Uterus (tissue), 4 donors: ENCODE measurements around the gene GRIN2A. TPM values are rescaled to one million over a fixed set of nuclear protein-coding genes. Genes with fewer than 3 reads are reported as not detected.
A peak's percentile ranks its signal among the peaks of the same experiment; 100 is the strongest.

Experiments
- DNase-seq, 2 donors: peaks; one replicate each; pipeline ENCODE4 v3.0.0-alpha.2; 2019 to 2020
- H3K27ac ChIP-seq, 2 donors: fragments of 200-600 bp; sonication (generic); 1 replicate in 1 of 2; 2 replicates in 1 of 2; pipeline ENCODE4 v1.5.1; 2016 to 2018
- H3K27me3 ChIP-seq, 2 donors: fragments of 200-600 bp; sonication (generic); one replicate each; pipeline ENCODE4 v1.5.1; 2018 to 2019; ENCODE audit warnings: control low read depth in 1 of 2
- H3K36me3 ChIP-seq, 2 donors: fragments of 200-600 bp; sonication (generic); one replicate each; pipeline ENCODE4 v1.5.1; 2019; ENCODE audit warnings: control low read depth in 1 of 2
- H3K4me1 ChIP-seq, 2 donors: fragments of 200-600 bp; sonication (generic); one replicate each; pipeline ENCODE4 v1.5.1; 2018 to 2019; ENCODE audit warnings: control low read depth in 1 of 2
- H3K4me3 ChIP-seq, 2 donors: fragments of 200-600 bp; sonication (generic); 1 replicate in 1 of 2; 2 replicates in 1 of 2; pipeline ENCODE4 v1.5.1; 2018 to 2019; ENCODE audit warnings: mild to moderate bottlenecking in 1 of 2
- H3K9me3 ChIP-seq, 2 donors: fragments of 200-600 bp; sonication (generic); one replicate each; pipeline ENCODE4 v1.5.1; 2019; ENCODE audit warnings: control low read depth in 1 of 2
- CTCF ChIP-seq, 4 experiments: fragments of 200-600 bp in 2 of 4; fragments of 450-650 bp in 2 of 4; sonication (generic) in 2 of 4; IDR thresholded peaks; one replicate each; pipeline ENCODE4 v1.5.1; 2016 to 2019; ENCODE audit warnings: antibody characterized with exemption in 4 of 4, mild to moderate bottlenecking in 2 of 4, moderate library complexity in 1 of 4
- POLR2A ChIP-seq, 2 donors: fragments of 450-650 bp; IDR thresholded peaks; one replicate each; pipeline ENCODE4 v1.6.1; 2016; ENCODE audit warnings: antibody characterized with exemption in 2 of 2, mild to moderate bottlenecking in 1 of 2, moderate library complexity in 1 of 2
- intact Hi-C: fragments of 100-400 bp; cut with DNase I; formaldehyde crosslinking; loops from one replicate; pipeline ENCODE4 v1.15.1; 2023; ENCODE audit warnings: low total_unique reads
- total RNA-seq, 4 donors: library from RNA; depleted of rRNA in 3 of 4; stranded (reverse); fragments of >200 nt in 3 of 4; gene quantifications; one replicate each; pipeline versions ENCODE4 v1.1.0 to v1.2.4, GENCODE V29; 2014 to 2023
- donor health status: DM: yes; HTN: yes; CAD: no.

The GRIN2A gene
- total RNA-seq, 4 donors from 2014 or later, result under 0.01 to 2.4 (median 0.56) TPM

- Histone ChIP-seq H3K36me3 (no peaks in the 10 kb centered on the region), H3K4me3 (no peak overlapping the region), H3K27me3 (no peaks in the 10 kb centered on the region), H3K4me1 (no peaks in the 10 kb centered on the region), H3K27ac (no peak overlapping the region), H3K9me3 (no peaks in the 10 kb centered on the region)
- intact Hi-C loops, result no loop called here
- DNase-seq, result peak; percentile 28 to 31
- TF ChIP-seq POLR2A (IDR thresholded peaks at IDR 0.05) (no peak), CTCF (IDR thresholded peaks at IDR 0.05) (no peak)
Observed at GRCh38 chr16:10088380-10088793, 93.8 kb downstream of the GRIN2A start.

GRCh38 chr16:10087151-10087550 lies 95.1 kb downstream of the GRIN2A start:
- H3K9me3 ChIP-seq, result no peaks in the 10 kb centered on the region
- no peaks in the 10 kb centered on the region for H3K27me3 ChIP-seq
- TF ChIP-seq POLR2A (IDR thresholded peaks at IDR 0.05), result no peak
- TF ChIP-seq CTCF (IDR thresholded peaks at IDR 0.05), result no peak
- H3K4me1 ChIP-seq, result no peaks in the 10 kb centered on the region
- H3K4me3 ChIP-seq, result no peak overlapping the region
- no peak for DNase-seq
- H3K27ac ChIP-seq, result no peak overlapping the region
- intact Hi-C loops, result no loop called here
- no peaks in the 10 kb centered on the region for H3K36me3 ChIP-seq

- intact Hi-C loops, result no loop called here
- Histone ChIP-seq H3K36me3 (no peaks in the 10 kb centered on the region), H3K4me1 (no peaks in the 10 kb centered on the region)
Observed at GRCh38 chr16:10086620-10087019, 95.6 kb downstream of the GRIN2A start.

GRCh38 chr16:10085078-10085798 lies 97.0 kb downstream of the GRIN2A start:
- TF ChIP-seq CTCF (IDR thresholded peaks at IDR 0.05), result no peak
- no peak for TF ChIP-seq POLR2A (IDR thresholded peaks at IDR 0.05)
- H3K27ac ChIP-seq, result no peak overlapping the region
- H3K36me3 ChIP-seq, result no peaks in the 10 kb centered on the region
- H3K27me3 ChIP-seq, result no peaks in the 10 kb centered on the region
- DNase-seq, result no peak
- intact Hi-C loops, result no loop called here
- H3K9me3 ChIP-seq, result no peaks in the 10 kb centered on the region
- peaks cover under 1 to 5% of the 10 kb centered on the region in 2 donors for H3K4me1 ChIP-seq
- no peak overlapping the region for H3K4me3 ChIP-seq

More at GRCh38 chr16:10086620-10087019, 95.6 kb downstream of the GRIN2A start:
- Histone ChIP-seq H3K27ac (no peak overlapping the region), H3K27me3 (no peaks in the 10 kb centered on the region), H3K9me3 (no peaks in the 10 kb centered on the region), H3K4me3 (no peak overlapping the region)
- TF ChIP-seq POLR2A (IDR thresholded peaks at IDR 0.05) (no peak), CTCF (IDR thresholded peaks at IDR 0.05) (no peak)
- no peak for DNase-seq

- intact Hi-C loops, result no loop called here
- Histone ChIP-seq H3K4me3 (no peak overlapping the region), H3K27me3 (no peaks in the 10 kb centered on the region), H3K9me3 (no peaks in the 10 kb centered on the region), H3K27ac (no peak overlapping the region), H3K4me1 (peaks cover 5% of the 10 kb centered on the region in 2 donors), H3K36me3 (no peaks in the 10 kb centered on the region)
- TF ChIP-seq CTCF (IDR thresholded peaks at IDR 0.05), result no peak
- no peak for TF ChIP-seq POLR2A (IDR thresholded peaks at IDR 0.05)
- no peak for DNase-seq
Observed at GRCh38 chr16:10083301-10083700, 98.9 kb downstream of the GRIN2A start.
